ENCODE measurements around the gene CEL.
"Not testable (repeated sequence)": the region's sequence is repeated elsewhere in the genome, so short reads cannot be mapped to it uniquely, and the experiment has no call there.

The CEL gene

GRCh38 chr9:133061764-133062145 lies at the start of gene CEL:
TSS of gene CEL (plus strand) at chr9:133061981. CDS start at chr9:133062003, 22 bp downstream.
- DNase-seq, result not testable (repeated sequence)

GRCh38 chr9:133014696-133015095 lies 47.1 kb upstream of the CEL start:
- DNase-seq, result no peak

GRCh38 chr9:133023117-133023890 lies 38.5 kb upstream of the CEL start:
- peak; percentile 66 for DNase-seq

GRCh38 chr9:133026426-133026825 lies 35.4 kb upstream of the CEL start:
- no peak for DNase-seq

- DNase-seq, result no peak
Observed at GRCh38 chr9:133027134-133027533, 34.6 kb upstream of the CEL start.

- DNase-seq, result no peak
Observed at GRCh38 chr9:133028221-133028620, 33.6 kb upstream of the CEL start.

GRCh38 chr9:133029994-133030316 lies 31.8 kb upstream of the CEL start:
- no peak for DNase-seq

GRCh38 chr9:133030317-133031129 lies 31.3 kb upstream of the CEL start, which contains the start of gene GTF3C5:
TSS of gene GTF3C5 (plus strand) at chr9:133030997. CDS start at chr9:133031012, 15 bp downstream.
- peak; percentile 93 for DNase-seq

- no peak for DNase-seq
Observed at GRCh38 chr9:133031130-133031422, 30.7 kb upstream of the CEL start.

GRCh38 chr9:133031496-133031911 lies 30.3 kb upstream of the CEL start:
- no peak for DNase-seq

GRCh38 chr9:133032171-133032570 lies 29.6 kb upstream of the CEL start:
- no peak for DNase-seq

- DNase-seq, result no peak
Observed at GRCh38 chr9:133035669-133036068, 26.1 kb upstream of the CEL start.

- no peak for DNase-seq
Observed at GRCh38 chr9:133037775-133038515, 23.8 kb upstream of the CEL start.

- DNase-seq, result peak; percentile 50
Observed at GRCh38 chr9:133040892-133041479, 20.8 kb upstream of the CEL start.

GRCh38 chr9:133041958-133042357 lies 19.8 kb upstream of the CEL start:
- DNase-seq, result no peak

GRCh38 chr9:133042676-133043075 lies 19.1 kb upstream of the CEL start:
- DNase-seq, result no peak

- DNase-seq, result no peak
Observed at GRCh38 chr9:133043449-133044035, 18.2 kb upstream of the CEL start.

- DNase-seq, result no peak
Observed at GRCh38 chr9:133044125-133044524, 17.7 kb upstream of the CEL start.

GRCh38 chr9:133044661-133045060 lies 17.1 kb upstream of the CEL start:
- no peak for DNase-seq

- DNase-seq, result no peak
Observed at GRCh38 chr9:133045132-133045531, 16.6 kb upstream of the CEL start.

GRCh38 chr9:133046196-133046899 lies 15.4 kb upstream of the CEL start:
- DNase-seq, result no peak

- DNase-seq, result no peak
Observed at GRCh38 chr9:133046900-133047295, 14.9 kb upstream of the CEL start.
